ENCODE measurements around the gene BRD1.

BRD1 gene

GRCh38 chr22:49800408-49801238 is 27.1 kb downstream of the BRD1 start:
- no peak for DNase-seq

GRCh38 chr22:49799431-49800075 is 28.1 kb downstream of the BRD1 start:
- DNase-seq: no peak

- DNase-seq: no peak
Measured at GRCh38 chr22:49798486-49799151, 29.1 kb downstream of the BRD1 start.

DNA sequence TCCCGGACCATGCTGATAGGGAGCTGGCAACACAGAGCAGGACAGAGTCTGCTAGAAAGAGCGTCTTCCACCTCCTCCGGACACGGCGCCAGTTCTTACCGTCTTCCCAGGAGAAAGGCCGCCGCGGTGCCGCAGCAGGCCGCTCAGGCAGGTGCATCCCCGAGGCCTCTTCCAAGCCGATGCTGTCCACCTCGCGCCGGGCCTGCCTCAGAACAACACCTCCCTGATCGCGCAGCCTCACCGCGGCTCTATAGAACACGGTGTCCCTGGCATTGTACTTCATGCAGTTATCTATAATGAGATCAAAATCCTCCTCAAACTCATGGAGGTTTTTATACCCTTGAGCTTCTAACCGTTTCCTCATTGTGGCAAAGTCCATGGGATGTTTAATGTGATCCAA is 30.0 kb downstream of the BRD1 start:
- DNase-seq: no peak

GRCh38 chr22:49796596-49797270 is 30.9 kb downstream of the BRD1 start:
- no peak for DNase-seq

DNA sequence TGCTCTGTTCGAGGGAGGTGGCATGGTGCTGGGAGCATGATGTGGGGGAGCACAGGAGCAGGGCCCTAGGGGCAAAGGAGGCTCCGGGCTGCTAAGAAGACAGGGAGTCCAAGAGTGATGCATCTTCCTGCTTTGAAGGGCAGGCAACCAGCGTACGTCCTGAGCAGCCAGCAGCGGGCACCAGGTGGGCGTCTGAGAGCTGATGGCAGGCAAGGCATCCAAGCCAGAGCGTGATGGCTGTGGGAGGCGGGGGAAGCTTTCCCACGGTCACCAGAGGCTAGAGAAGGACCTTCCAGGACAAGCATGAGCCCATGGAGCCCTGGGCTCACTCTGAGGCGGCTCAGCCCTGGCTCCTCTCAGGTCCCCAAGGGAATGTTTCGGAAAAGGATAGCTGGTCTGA is 32.2 kb downstream of the BRD1 start:
- no peak for DNase-seq

DNA sequence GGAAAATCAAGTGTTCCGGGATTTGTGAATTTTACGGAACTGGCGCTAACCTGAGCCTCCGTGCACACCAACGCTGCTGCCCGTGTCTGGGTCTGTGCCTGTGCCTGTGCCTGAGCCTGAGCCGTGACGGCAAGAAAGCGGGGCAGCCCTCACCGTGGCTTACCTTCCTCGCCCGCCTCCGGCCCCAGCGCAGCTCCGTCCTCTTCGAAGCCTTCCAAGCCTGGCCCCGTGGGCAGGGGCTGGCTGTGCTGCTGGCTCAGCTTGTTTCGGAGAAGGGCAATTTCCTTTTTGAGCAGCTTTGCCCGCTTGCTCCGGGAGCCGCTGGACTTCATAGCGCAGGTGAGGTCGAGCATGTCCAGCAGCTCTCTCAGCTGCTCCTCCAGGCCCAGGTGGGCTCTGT is 33.8 kb downstream of the BRD1 start:
- no peak for DNase-seq

GRCh38 chr22:49793296-49793695 is 34.4 kb downstream of the BRD1 start:
- no peak for DNase-seq

GRCh38 chr22:49792107-49792506 is 35.6 kb downstream of the BRD1 start:
- DNase-seq: no peak

DNA sequence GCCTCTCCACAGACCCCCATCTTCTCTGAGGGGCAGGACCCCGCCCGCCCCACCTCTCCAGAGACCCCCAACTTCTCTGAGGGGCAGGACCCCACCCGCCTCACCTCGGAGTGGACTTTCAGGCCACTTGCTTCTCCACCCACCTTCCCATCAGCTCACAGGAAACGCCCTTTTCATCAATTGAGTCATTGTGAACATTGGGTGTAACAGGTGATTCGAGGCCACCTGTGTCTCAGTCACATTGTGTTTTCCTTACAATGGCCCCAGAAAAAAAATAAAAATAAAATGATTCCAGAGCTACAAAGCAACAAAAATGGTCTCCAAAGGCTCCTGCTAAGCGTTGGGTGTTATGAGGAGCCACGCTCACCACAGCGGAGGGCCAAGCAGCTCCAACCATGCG is 36.0 kb downstream of the BRD1 start:
- no peak for DNase-seq

DNA sequence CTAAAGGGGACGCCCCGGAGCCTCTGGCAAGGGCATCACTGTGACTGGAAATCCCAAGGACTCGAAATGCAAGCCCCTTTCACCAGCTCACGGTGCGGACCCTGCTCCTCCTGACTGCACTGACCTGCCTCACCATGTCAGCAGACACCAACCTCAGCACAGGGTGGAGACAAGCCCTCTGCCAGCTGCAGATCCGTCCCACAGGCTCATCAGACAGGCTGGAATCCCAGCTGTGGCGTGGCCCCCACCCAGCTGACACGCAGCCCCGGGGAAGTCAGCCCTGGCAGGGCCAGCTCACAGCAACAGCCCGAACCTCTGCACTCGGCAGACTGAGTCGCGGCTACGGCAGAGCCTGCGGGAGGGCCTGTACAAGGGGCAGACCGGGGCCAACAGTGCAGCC is 36.8 kb downstream of the BRD1 start:
- DNase-seq: no peak

DNA sequence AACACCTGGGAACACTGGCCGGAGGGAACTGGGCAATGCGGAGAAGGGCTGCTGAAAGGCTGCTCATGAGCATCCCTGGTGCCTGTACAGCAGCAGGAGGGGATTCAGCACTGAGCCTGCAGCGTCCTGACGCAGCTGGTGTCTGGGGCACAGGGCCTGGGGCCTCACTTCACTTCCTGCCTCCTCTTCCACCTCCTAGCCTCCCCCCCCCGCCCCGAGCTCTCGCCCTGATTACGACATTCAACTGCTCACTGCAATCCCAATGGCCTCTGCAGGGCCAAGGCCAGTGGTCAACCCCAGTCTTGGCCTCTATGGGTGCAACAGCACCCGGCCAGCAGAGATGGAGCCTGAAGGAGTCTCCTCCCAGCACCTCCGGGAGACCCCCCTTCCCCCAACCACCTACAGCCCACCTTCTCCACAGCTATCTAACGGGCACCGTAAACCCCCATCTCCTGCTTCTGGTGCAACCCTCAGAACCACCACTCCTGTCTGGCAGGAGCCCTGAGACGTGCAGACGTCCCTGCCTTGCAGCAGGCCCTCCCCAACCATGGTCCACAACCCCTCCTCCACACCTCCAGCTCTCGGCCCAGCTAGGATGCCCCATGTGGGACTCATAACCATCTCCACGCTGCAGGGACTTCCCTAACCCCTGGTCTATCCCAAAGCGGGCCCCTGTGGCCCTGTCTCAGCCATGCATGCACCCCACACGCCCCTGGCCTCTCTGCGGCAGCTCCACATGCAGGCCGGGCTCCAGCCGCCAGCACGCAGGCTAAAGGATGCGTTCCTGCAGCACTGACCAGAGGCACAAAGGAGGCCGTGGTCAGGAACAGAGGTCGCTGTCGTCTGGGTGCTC is 38.2 kb downstream of the BRD1 start:
- DNase-seq: no peak

- no peak for DNase-seq
Measured at GRCh38 chr22:49788504-49788903, 39.2 kb downstream of the BRD1 start.

GRCh38 chr22:49787861-49788260 is 39.8 kb downstream of the BRD1 start:
- DNase-seq: no peak

DNA sequence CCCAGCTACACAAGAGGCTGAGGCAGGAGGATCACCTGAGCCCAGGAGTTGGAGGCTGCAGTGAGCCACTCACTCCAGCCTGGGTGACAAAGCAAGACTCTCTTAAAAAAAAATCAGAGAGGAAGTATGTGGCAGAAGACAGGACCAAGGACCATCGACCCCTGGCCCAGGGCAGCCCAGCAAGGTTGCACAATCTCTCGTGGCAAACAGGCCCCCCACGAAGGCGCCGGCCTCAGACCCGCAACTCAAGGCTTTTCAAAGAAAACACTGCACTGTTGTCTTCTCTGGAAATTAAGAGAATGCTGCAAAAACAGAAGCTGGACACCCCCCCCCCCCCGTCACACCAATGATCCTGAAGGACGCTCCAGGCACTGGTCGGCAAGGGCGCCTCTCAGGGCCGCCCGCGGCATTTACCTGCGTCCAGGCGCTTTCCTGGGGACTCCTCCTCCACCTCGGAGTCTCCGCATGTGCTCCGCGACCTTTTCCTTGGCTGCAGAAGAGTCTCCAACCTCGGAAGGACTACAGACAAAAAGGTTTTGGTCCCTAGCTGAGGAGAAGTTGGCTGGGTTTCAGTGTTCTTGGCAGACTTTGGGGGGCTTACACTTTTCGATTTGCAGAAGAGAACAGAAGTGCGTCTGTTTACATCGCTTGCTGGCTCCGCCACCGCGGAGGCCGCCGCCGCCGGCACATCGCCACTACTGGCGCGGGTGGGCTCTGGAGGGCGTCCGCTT is 40.5 kb downstream of the BRD1 start:
- no peak for DNase-seq

GRCh38 chr22:49785841-49786471 is 41.7 kb downstream of the BRD1 start:
- DNase-seq: no peak

- DNase-seq: no peak
Measured at GRCh38 chr22:49785046-49785521, 42.6 kb downstream of the BRD1 start.

DNA sequence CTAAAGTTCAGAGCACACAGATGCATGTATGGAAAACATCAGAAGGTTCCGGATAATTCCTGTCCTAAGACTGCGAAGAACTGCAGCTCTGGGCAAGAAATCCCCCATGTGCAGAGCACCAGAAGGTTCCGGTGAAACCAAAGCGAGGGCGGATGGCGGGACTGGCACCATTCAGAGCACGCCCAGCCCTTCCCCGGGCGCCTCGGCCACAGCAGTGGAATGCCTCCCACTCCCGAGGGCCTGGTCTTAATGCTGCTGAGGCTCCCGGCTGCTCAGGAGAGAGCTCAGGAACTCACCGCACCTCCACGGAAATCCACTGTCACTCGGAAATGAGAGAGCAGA is 43.1 kb downstream of the BRD1 start:
- DNase-seq: no peak

GRCh38 chr22:49783926-49784629 is 43.6 kb downstream of the BRD1 start:
- no peak for DNase-seq

DNA sequence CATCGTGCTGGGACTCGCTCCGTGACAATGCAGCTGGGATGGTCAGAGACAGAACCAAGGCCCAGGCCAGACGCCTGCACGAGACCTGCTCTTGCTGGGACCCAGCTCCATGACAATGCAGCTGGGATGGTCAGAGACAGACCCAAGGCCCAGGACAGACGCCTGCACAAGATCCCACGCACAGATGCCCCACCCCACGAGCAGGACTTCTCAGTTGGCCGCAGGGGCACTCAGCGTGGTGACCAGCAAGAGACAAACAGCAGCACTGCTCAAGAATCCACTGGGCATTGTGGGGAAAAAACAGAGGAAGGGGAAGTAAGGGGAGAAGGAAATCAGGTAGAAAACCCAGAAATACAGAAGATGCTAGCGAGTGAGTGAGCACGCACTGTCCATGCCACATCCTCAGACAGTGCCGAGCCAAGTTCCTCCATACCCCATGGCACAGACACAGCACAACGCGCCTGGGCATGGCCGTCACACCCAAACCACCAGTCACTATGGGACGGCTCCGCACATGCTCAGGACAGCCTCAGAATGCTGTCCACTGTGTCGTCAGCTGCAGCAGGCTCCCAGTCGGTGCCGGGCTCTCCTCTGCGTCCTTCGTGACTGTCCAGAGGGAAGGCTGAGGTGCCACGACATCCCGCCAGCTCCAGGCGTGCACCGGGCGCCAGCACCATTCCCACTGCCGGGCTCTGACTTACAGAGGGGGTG is 44.5 kb downstream of the BRD1 start:
- DNase-seq: no peak
